HFFc6 (cell line): Measurements from ENCODE around the gene FYN. TPM values are rescaled to one million over a fixed set of nuclear protein-coding genes. Genes with fewer than 3 reads are reported as not detected.
"Not testable (repeated sequence)": the region's sequence is repeated elsewhere in the genome, so short reads cannot be mapped to it uniquely, and the experiment has no call there.

ENCODE experiments used
- DNase-seq: peaks from one replicate; pipeline ENCODE4 v3.0.0-alpha.2; 2018
- H3K27ac Mint-ChIP-seq: 2 replicates; pipeline ENCODE4 v1.8.0; 2020; ENCODE audit warnings: mild to moderate bottlenecking, mixed read lengths
- H3K27me3 Mint-ChIP-seq: 2 replicates; pipeline ENCODE4 v1.8.0; 2021; ENCODE audit warnings: mild to moderate bottlenecking, moderate library complexity, mixed read lengths; ENCODE audit not compliant: insufficient read depth
- H3K36me3 Mint-ChIP-seq: 2 replicates; pipeline ENCODE4 v1.8.0; 2021; ENCODE audit warnings: low read depth, mixed read lengths
- H3K4me1 Mint-ChIP-seq: 2 replicates; pipeline ENCODE4 v1.8.0; 2020; ENCODE audit warnings: low read depth, mixed read lengths
- H3K4me3 Mint-ChIP-seq: 2 replicates; pipeline ENCODE4 v1.8.0; 2020; ENCODE audit warnings: mild to moderate bottlenecking, moderate library complexity, mixed read lengths
- H3K9me3 Mint-ChIP-seq: 2 replicates; pipeline ENCODE4 v1.8.0; 2020; ENCODE audit warnings: mild to moderate bottlenecking, mixed read lengths
- total RNA-seq, 6 experiments: library from RNA; stranded (reverse); fragmentation: NEBNext Ultra II Directional; extraction: Animal tissue kit (Norgen Biotek cat#: 25700); gene quantifications; 2 replicates in 1 of 6; 3 replicates in 5 of 6; pipeline ENCODE4 v1.2.3, GENCODE V29; 2021
- TF ChIP-seq, protein P1 (sequence below): fragments of 200-600 bp; sonication (generic); IDR thresholded peaks from 2 replicates; pipeline ENCODE4 v1.5.0; 2021; ENCODE audit warnings: antibody characterized with exemption, mild to moderate bottlenecking

Gene FYN
- total RNA-seq, 6 experiments from 2014 or later: 41.5 to 59.9 (median 49.7) TPM

DNA sequence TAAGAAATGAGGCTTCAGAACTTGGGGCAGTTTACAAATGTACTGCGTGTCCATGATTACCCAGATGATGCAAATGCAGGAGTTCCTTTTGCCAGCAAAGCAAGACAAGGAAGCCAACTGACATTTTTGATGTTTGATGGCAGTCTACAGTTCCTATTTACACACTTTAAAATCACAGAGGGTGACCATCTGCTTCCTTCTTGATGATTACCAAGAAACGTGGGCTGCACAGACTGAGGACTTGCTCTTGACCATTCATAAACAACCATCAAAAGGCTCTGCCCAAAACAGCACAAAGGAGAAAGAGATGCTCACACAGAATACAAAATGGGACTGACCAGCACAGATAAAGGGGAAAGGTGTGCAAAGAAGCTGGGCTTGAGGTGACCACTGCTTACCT lies 187.7 kb downstream of the FYN start:
- no peaks in the 10 kb centered on the region for H3K9me3 Mint-ChIP-seq
- peaks cover 22% of the 10 kb centered on the region for H3K4me1 Mint-ChIP-seq
- H3K27me3 Mint-ChIP-seq: peaks cover 2% of the 10 kb centered on the region; the same call in 1 of the 2 replicates
- peaks cover 43% of the 10 kb centered on the region for H3K36me3 Mint-ChIP-seq
- no peak overlapping the region for H3K4me3 Mint-ChIP-seq
- DNase-seq: no peak
- TF ChIP-seq, protein P1, sequence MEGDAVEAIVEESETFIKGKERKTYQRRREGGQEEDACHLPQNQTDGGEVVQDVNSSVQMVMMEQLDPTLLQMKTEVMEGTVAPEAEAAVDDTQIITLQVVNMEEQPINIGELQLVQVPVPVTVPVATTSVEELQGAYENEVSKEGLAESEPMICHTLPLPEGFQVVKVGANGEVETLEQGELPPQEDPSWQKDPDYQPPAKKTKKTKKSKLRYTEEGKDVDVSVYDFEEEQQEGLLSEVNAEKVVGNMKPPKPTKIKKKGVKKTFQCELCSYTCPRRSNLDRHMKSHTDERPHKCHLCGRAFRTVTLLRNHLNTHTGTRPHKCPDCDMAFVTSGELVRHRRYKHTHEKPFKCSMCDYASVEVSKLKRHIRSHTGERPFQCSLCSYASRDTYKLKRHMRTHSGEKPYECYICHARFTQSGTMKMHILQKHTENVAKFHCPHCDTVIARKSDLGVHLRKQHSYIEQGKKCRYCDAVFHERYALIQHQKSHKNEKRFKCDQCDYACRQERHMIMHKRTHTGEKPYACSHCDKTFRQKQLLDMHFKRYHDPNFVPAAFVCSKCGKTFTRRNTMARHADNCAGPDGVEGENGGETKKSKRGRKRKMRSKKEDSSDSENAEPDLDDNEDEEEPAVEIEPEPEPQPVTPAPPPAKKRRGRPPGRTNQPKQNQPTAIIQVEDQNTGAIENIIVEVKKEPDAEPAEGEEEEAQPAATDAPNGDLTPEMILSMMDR: no peak
- H3K27ac Mint-ChIP-seq: no peak overlapping the region

DNA sequence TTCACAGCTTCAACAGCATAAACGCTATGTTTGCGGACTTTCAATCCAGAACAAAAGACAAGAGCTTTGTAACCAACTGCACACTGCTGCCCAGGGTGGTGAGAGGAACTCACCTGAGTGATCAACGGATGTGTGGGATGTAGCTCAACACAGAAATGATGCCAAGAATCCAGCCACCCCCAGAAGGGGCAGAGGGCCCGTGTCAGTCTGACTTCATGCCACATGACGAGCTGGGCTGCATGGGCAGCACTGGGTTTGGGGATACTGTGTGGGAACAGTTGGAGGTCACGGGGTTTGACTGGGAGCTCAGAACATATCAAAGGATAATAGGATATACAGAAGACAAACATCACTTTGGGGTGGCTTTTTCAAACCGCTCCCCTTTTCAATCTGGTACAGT lies 188.2 kb downstream of the FYN start:
- H3K9me3 Mint-ChIP-seq: no peaks in the 10 kb centered on the region
- TF ChIP-seq, protein P1: no peak
- no peak for DNase-seq
- H3K4me3 Mint-ChIP-seq: no peak overlapping the region
- peaks cover 2% of the 10 kb centered on the region; the same call in 1 of the 2 replicates for H3K27me3 Mint-ChIP-seq
- no peak overlapping the region for H3K27ac Mint-ChIP-seq
- H3K36me3 Mint-ChIP-seq: peaks cover 48% of the 10 kb centered on the region
- H3K4me1 Mint-ChIP-seq: peaks cover 22% of the 10 kb centered on the region

DNA sequence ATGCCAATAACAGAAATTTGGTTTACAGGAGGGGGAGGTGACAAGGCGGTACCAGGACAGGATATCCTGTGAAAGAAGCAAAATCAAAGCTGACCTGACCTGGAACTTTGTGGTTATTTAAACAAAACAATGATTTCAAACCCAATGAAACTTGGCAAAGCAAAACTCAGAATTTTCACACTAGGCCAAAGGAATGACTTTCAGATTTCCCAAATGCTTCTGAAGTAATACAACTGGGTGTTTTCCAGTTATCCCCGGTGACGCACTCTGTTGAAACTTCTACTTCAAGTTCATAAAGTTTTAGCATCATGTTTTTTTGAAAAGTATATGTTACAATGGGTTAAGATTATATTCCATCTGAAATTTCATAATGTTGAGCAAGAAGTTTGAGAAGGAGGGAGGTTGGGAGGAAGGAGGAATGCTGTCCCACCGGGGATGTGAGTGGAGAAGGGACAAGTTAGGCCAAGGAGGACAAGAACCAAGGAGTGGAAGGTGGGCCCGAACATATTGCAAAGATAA lies 189.4 kb downstream of the FYN start:
- no peaks in the 10 kb centered on the region for H3K9me3 Mint-ChIP-seq
- H3K27me3 Mint-ChIP-seq: peaks cover 2% of the 10 kb centered on the region; the same call in 1 of the 2 replicates
- DNase-seq: no peak
- peak overlapping the region; percentile 62 for H3K27ac Mint-ChIP-seq
- no peak overlapping the region for H3K4me3 Mint-ChIP-seq
- TF ChIP-seq, protein P1: no peak
- H3K4me1 Mint-ChIP-seq: peaks cover 22% of the 10 kb centered on the region
- peaks cover 42% of the 10 kb centered on the region for H3K36me3 Mint-ChIP-seq

DNA sequence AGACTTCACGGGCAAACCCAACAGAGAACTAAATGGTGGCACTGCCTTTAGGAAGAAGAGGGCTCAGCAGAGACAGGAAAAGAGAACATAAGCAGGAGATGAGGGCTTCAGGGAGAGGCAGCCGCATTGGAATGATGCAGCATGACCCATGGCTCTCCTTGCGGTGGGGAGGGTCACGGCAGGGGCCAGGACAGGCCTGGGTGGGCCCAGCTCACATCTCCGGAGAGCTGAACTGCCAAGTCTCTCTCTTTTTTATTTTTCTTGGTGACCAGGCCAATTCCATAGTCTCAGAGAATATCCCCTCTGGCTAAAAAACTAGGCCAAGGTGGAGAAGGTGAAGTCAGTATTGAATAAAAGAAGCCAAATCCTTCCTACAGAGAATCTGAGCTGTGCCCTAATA lies 190.1 kb downstream of the FYN start:
- H3K27me3 Mint-ChIP-seq: peaks cover 2% of the 10 kb centered on the region; the same call in 1 of the 2 replicates
- H3K27ac Mint-ChIP-seq: peak overlapping the region; percentile 62; the same call in 1 of the 2 replicates
- H3K36me3 Mint-ChIP-seq: peaks cover 42% of the 10 kb centered on the region
- TF ChIP-seq, protein P1: no peak
- no peak overlapping the region for H3K4me3 Mint-ChIP-seq
- H3K9me3 Mint-ChIP-seq: no peaks in the 10 kb centered on the region
- DNase-seq: no peak
- H3K4me1 Mint-ChIP-seq: peaks cover 22% of the 10 kb centered on the region

DNA sequence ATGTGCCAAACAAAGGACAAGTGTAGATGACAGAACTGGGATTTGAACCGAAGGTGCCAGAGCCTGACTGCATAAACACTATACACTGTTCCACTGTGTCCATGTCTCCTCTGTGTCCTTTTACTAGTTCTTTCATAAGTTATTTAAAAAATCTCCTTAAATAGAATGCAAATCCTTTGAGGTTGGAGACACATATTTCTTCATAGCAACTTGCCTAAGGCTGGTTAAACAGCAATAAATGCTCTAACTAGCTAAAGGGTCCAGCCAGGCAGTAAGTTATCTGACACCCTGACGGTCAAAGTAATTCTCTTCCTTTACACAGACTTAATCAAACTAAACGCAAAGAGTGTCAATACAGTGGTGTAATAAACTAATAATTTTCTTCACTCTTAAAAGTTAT lies 191.4 kb downstream of the FYN start:
- Mint-ChIP-seq H3K4me3 (no peak overlapping the region), H3K27ac (no peak overlapping the region), H3K4me1 (peaks cover 22% of the 10 kb centered on the region), H3K36me3 (peaks cover 42% of the 10 kb centered on the region), H3K9me3 (no peaks in the 10 kb centered on the region), H3K27me3 (no peaks in the 10 kb centered on the region; the same call in 1 of the 2 replicates)
- DNase-seq: no peak
- TF ChIP-seq, protein P1: no peak

DNA sequence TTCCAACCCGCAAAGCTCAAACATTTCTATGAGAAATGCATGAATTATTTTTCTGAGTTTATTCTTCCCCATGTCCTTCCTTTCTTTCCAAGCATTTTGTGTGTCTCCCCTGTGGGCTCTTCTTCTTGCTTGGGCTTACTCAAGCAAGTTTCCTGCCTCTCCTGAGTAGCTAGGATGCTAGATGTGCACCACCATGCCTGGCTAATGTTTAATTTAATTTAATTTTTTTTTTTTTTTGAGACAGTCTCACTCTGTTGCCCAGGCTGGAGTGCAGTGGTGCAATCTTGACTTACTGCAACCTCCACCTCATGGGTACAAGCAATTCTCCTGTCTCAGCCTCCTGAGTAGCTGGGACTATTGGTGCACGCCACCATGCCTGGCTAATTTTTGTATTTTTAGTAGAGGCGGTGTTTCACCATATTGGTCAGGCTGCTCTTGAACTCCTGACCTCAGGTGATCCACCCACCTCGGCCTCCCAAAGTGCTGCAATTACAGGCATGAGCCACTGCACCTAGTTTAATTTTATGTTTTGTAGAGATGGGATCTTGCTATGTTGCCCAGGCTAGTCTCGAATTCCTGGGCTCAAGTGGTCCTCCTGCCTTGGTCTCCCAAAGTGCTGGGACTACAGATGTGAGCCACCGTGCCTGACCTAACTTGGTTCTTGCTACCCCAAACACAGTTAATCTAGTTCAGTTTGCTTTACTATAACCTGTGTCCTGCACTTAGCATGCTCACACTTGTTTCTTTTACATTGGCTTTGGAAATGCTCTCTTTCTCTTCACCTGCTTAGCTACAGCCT lies 192.2 kb downstream of the FYN start:
- not testable (repeated sequence) for H3K27me3 Mint-ChIP-seq, H3K27ac Mint-ChIP-seq
- peaks cover 42% of the 10 kb centered on the region for H3K36me3 Mint-ChIP-seq

More for the DNA sequence above, 192.2 kb downstream of the FYN start:
- peaks cover 22% of the 10 kb centered on the region for H3K4me1 Mint-ChIP-seq
- not testable (repeated sequence) for H3K4me3 Mint-ChIP-seq, DNase-seq, H3K9me3 Mint-ChIP-seq
